ENCODE results near the gene KRTAP10-4. TPM values are rescaled to one million over a fixed set of nuclear protein-coding genes. Genes with fewer than 3 reads are reported as not detected.

Gene KRTAP10-4
- total RNA-seq, 1 donor from 2014 or later: not detected

GRCh38 chr21:44568261-44568660 is 5.3 kb upstream of the KRTAP10-4 start:
- Mint-ChIP-seq H3K4me3 (ENCODE audit: unreplicated experiment) (no peak overlapping the region), H3K36me3 (ENCODE audit: low read depth, unreplicated experiment) (peaks cover 7% of the 10 kb centered on the region), H3K27ac (ENCODE audit: unreplicated experiment) (no peak overlapping the region), H3K4me1 (ENCODE audit: unreplicated experiment) (no peaks in the 10 kb centered on the region), H3K9me3 (ENCODE audit: unreplicated experiment) (no peaks in the 10 kb centered on the region), H3K27me3 (ENCODE audit: unreplicated experiment) (peaks cover 5% of the 10 kb centered on the region)
- TF ChIP-seq, protein P1, sequence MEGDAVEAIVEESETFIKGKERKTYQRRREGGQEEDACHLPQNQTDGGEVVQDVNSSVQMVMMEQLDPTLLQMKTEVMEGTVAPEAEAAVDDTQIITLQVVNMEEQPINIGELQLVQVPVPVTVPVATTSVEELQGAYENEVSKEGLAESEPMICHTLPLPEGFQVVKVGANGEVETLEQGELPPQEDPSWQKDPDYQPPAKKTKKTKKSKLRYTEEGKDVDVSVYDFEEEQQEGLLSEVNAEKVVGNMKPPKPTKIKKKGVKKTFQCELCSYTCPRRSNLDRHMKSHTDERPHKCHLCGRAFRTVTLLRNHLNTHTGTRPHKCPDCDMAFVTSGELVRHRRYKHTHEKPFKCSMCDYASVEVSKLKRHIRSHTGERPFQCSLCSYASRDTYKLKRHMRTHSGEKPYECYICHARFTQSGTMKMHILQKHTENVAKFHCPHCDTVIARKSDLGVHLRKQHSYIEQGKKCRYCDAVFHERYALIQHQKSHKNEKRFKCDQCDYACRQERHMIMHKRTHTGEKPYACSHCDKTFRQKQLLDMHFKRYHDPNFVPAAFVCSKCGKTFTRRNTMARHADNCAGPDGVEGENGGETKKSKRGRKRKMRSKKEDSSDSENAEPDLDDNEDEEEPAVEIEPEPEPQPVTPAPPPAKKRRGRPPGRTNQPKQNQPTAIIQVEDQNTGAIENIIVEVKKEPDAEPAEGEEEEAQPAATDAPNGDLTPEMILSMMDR (IDR thresholded peaks at IDR 0.05; ENCODE audit: unreplicated experiment): no peak
- DNase-seq (ENCODE audit: low spot score): no peak

GRCh38 chr21:44568667-44569556 is 4.6 kb upstream of the KRTAP10-4 start:
- Mint-ChIP-seq H3K27ac (ENCODE audit: unreplicated experiment) (no peak overlapping the region), H3K27me3 (ENCODE audit: unreplicated experiment) (peaks cover 5% of the 10 kb centered on the region), H3K36me3 (ENCODE audit: low read depth, unreplicated experiment) (peaks cover 7% of the 10 kb centered on the region), H3K9me3 (ENCODE audit: unreplicated experiment) (no peaks in the 10 kb centered on the region), H3K4me3 (ENCODE audit: unreplicated experiment) (no peak overlapping the region), H3K4me1 (ENCODE audit: unreplicated experiment) (no peaks in the 10 kb centered on the region)
- TF ChIP-seq, protein P1 (IDR thresholded peaks at IDR 0.05; ENCODE audit: unreplicated experiment): no peak
- DNase-seq (ENCODE audit: low spot score): no peak

DNA sequence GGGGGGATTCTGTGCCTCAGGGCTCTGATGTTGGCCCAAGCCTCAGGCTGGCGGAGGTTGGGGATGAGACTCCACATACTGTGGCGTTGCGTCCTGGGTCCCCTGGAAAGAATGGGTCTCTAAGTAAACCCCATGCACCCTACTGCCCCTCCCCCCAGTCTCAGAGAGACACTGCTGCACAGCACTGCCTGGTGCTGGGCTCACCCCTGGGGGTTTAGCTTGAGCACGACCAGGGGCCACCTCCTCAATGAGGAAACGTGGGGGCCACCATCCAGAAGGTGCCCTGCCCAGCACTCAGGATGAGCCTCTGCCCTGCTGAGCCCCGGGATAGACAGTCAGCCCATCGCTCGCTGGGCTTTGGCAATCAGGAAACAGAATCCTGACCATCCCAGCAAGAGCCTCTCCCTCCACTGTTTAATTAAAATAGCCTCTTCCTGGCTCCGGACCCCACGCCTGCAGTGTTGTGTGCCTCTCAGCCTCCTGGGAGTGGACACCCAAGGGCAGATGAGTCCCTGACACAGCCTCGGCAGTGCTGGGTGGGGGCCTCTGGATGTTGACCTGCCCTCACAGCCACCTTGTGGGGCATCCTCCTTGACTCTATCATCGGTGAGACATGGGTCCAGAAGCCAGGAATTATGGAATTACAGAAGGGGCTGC is 3.5 kb upstream of the KRTAP10-4 start:
- peaks cover 2% of the 10 kb centered on the region for H3K4me1 Mint-ChIP-seq (ENCODE audit: unreplicated experiment)
- H3K4me3 Mint-ChIP-seq (ENCODE audit: unreplicated experiment): no peak overlapping the region
- H3K36me3 Mint-ChIP-seq (ENCODE audit: low read depth, unreplicated experiment): peaks cover 7% of the 10 kb centered on the region
- DNase-seq (ENCODE audit: low spot score): no peak
- no peak overlapping the region for H3K27ac Mint-ChIP-seq (ENCODE audit: unreplicated experiment)
- peaks cover 8% of the 10 kb centered on the region for H3K27me3 Mint-ChIP-seq (ENCODE audit: unreplicated experiment)
- H3K9me3 Mint-ChIP-seq (ENCODE audit: unreplicated experiment): no peaks in the 10 kb centered on the region
- TF ChIP-seq, protein P1 (IDR thresholded peaks at IDR 0.05; ENCODE audit: unreplicated experiment): no peak

GRCh38 chr21:44571296-44571695 is 2.2 kb upstream of the KRTAP10-4 start:
- TF ChIP-seq, protein P1 (IDR thresholded peaks at IDR 0.05; ENCODE audit: unreplicated experiment): no peak
- DNase-seq (ENCODE audit: low spot score): no peak
- Mint-ChIP-seq H3K4me3 (ENCODE audit: unreplicated experiment) (no peak overlapping the region), H3K27ac (ENCODE audit: unreplicated experiment) (no peak overlapping the region), H3K4me1 (ENCODE audit: unreplicated experiment) (peaks cover 4% of the 10 kb centered on the region), H3K9me3 (ENCODE audit: unreplicated experiment) (no peaks in the 10 kb centered on the region), H3K36me3 (ENCODE audit: low read depth, unreplicated experiment) (peaks cover 10% of the 10 kb centered on the region), H3K27me3 (ENCODE audit: unreplicated experiment) (peaks cover 12% of the 10 kb centered on the region)
